Measurements from ENCODE around the gene SPATA2L.
A peak's percentile ranks its signal among the peaks of the same experiment; 100 is the strongest.
"Not testable (repeated sequence)": the region's sequence is repeated elsewhere in the genome, so short reads cannot be mapped to it uniquely, and the experiment has no call there.

SPATA2L gene

GRCh38 chr16:89693931-89694783 lies 7.3 kb downstream of the SPATA2L start:
- no peak for DNase-seq
- TF ChIP-seq GATA1 (IDR thresholded peaks at IDR 0.05; ENCODE audit: low read depth, low read length): no peak
- TF ChIP-seq POLR2A (IDR thresholded peaks at IDR 0.05; ENCODE audit: low read length): no peak

GRCh38 chr16:89693289-89693731 lies 8.2 kb downstream of the SPATA2L start:
- DNase-seq: no peak
- no peak for TF ChIP-seq GATA1 (IDR thresholded peaks at IDR 0.05; ENCODE audit: low read depth, low read length)
- TF ChIP-seq POLR2A (IDR thresholded peaks at IDR 0.05; ENCODE audit: low read length): no peak

GRCh38 chr16:89691986-89692569 lies 9.4 kb downstream of the SPATA2L start:
- TF ChIP-seq GATA1 (IDR thresholded peaks at IDR 0.05; ENCODE audit: low read depth, low read length) (no peak), POLR2A (IDR thresholded peaks at IDR 0.05; ENCODE audit: low read length) (no peak)
- DNase-seq: no peak

GRCh38 chr16:89691231-89691985 lies 10.1 kb downstream of the SPATA2L start:
- DNase-seq: no peak
- TF ChIP-seq GATA1 (IDR thresholded peaks at IDR 0.05; ENCODE audit: low read depth, low read length) (no peak), POLR2A (IDR thresholded peaks at IDR 0.05; ENCODE audit: low read length) (no peak)

- no peak for DNase-seq
- no peak for TF ChIP-seq POLR2A (IDR thresholded peaks at IDR 0.05; ENCODE audit: low read length)
- TF ChIP-seq GATA1 (IDR thresholded peaks at IDR 0.05; ENCODE audit: low read depth, low read length): no peak
These were observed 11.1 kb downstream of the SPATA2L start for GRCh38 chr16:89690392-89690901.

GRCh38 chr16:89689621-89690020 lies 11.9 kb downstream of the SPATA2L start:
- DNase-seq: not testable (repeated sequence)

GRCh38 chr16:89689142-89689541 lies 12.4 kb downstream of the SPATA2L start:
- TF ChIP-seq POLR2A (IDR thresholded peaks at IDR 0.05; ENCODE audit: low read length): no peak
- TF ChIP-seq GATA1 (IDR thresholded peaks at IDR 0.05; ENCODE audit: low read depth, low read length): no peak
- no peak for DNase-seq

GRCh38 chr16:89688395-89688794 lies 13.1 kb downstream of the SPATA2L start:
- no peak for TF ChIP-seq POLR2A (IDR thresholded peaks at IDR 0.05; ENCODE audit: low read length)
- no peak for TF ChIP-seq GATA1 (IDR thresholded peaks at IDR 0.05; ENCODE audit: low read depth, low read length)
- no peak for DNase-seq

- peak; percentile 66 to 70 for DNase-seq
- TF ChIP-seq POLR2A (IDR thresholded peaks at IDR 0.05; ENCODE audit: low read length): no peak
These were observed 14.2 kb downstream of the SPATA2L start for GRCh38 chr16:89687092-89687940.

GRCh38 chr16:89686520-89687091 lies 14.9 kb downstream of the SPATA2L start, which contains the start of gene CDK10:
Gene CDK10, plus strand, starts transcription at chr16:89686689. Its CDS starts 22 bp downstream, at chr16:89686711.
- DNase-seq: peak; percentile 92 to 95

GRCh38 chr16:89685916-89686315 lies 15.6 kb downstream of the SPATA2L start:
- TF ChIP-seq GATA1 (IDR thresholded peaks at IDR 0.05; ENCODE audit: low read depth, low read length) (no peak), POLR2A (IDR thresholded peaks at IDR 0.05; ENCODE audit: low read length) (no peak)
- peak in 1 of 2 experiments; percentile 37 for DNase-seq

More at GRCh38 chr16:89686520-89687091, 14.9 kb downstream of the SPATA2L start, which contains the start of gene CDK10:
- TF ChIP-seq GATA1 (IDR thresholded peaks at IDR 0.05; ENCODE audit: low read depth, low read length): no peak
- peak; percentile 85 for TF ChIP-seq POLR2A (IDR thresholded peaks at IDR 0.05; ENCODE audit: low read length)

- no peak for TF ChIP-seq GATA1 (IDR thresholded peaks at IDR 0.05; ENCODE audit: low read depth, low read length)
- no peak for TF ChIP-seq POLR2A (IDR thresholded peaks at IDR 0.05; ENCODE audit: low read length)
- no peak for DNase-seq
These were observed 23.2 kb downstream of the SPATA2L start for GRCh38 chr16:89678258-89678657.

Data from erythroblast (primary cell).